ENCODE measurements around the gene SYPL2.

Gene SYPL2

GRCh38 chr1:109492779-109493178, 26.4 kb downstream of the SYPL2 start:
- TF ChIP-seq, protein P1, sequence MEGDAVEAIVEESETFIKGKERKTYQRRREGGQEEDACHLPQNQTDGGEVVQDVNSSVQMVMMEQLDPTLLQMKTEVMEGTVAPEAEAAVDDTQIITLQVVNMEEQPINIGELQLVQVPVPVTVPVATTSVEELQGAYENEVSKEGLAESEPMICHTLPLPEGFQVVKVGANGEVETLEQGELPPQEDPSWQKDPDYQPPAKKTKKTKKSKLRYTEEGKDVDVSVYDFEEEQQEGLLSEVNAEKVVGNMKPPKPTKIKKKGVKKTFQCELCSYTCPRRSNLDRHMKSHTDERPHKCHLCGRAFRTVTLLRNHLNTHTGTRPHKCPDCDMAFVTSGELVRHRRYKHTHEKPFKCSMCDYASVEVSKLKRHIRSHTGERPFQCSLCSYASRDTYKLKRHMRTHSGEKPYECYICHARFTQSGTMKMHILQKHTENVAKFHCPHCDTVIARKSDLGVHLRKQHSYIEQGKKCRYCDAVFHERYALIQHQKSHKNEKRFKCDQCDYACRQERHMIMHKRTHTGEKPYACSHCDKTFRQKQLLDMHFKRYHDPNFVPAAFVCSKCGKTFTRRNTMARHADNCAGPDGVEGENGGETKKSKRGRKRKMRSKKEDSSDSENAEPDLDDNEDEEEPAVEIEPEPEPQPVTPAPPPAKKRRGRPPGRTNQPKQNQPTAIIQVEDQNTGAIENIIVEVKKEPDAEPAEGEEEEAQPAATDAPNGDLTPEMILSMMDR (conservative IDR thresholded peaks at IDR 0.05; ENCODE audit: low read depth): no peak
- CTCF ChIA-PET: interaction anchor here (0.6 to 10.6 kb wide), 7 partner anchors 12 to 142 kb away, joined by 3 to 180 read pairs (median 6); partner anchors contain the start of gene AMIGO1
- H3K27ac ChIP-seq: peak overlapping the region; percentile 83
- no peak for DNase-seq (ENCODE audit: low spot score)
- POLR2A ChIA-PET (ENCODE audit: low non-redundant PET): no interaction called here

DNA sequence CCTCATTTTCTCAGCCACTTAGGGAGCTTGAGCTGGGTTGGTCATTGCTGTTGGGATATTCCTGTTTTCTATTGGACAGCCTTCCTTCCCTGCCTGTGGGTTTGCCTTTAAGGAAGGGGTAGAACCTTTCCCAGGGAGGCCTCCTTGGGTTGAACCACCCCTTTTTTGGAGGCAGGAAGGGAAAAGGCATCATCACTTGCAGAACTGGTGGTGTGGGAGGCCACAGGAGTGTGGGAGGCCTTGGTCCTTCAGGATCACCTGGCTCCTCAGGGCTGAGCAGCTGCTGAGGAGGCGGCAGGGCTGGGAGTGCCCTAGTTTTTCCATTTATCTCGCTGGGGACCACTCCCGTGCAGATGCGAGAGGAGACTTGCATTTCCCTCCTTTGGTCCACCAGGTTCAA, 26.9 kb downstream of the SYPL2 start:
- TF ChIP-seq, protein P1 (conservative IDR thresholded peaks at IDR 0.05; ENCODE audit: low read depth): no peak
- POLR2A ChIA-PET (ENCODE audit: low non-redundant PET): interaction anchor here (0.6 kb wide), 1 partner anchor 63 kb away, joined by 3 read pairs; no protein-coding TSS in a partner anchor
- peak overlapping the region; percentile 83 for H3K27ac ChIP-seq
- CTCF ChIA-PET: interaction anchor here (0.6 to 10.6 kb wide), 10 partner anchors 9 to 693 kb away, joined by 3 to 180 read pairs (median 3); partner anchors contain the start of genes AMIGO1 and PSMA5
- no peak for DNase-seq (ENCODE audit: low spot score)

GRCh38 chr1:109493805-109494539, 27.6 kb downstream of the SYPL2 start, which contains the start of gene CYB561D1:
TSS of gene CYB561D1 (plus strand) at chr1:109494094. CDS start at chr1:109494140, 46 bp downstream.
- ChIA-PET POLR2A (ENCODE audit: low non-redundant PET) (interaction anchor here (0.5 to 0.6 kb wide), 2 partner anchors 62 to 463 kb away, joined by 3 read pairs; no protein-coding TSS in a partner anchor), CTCF (interaction anchor here (0.6 to 10.6 kb wide), 13 partner anchors 11 to 332 kb away, joined by 3 to 180 read pairs (median 4); partner anchors contain the start of genes AMIGO1 and PSMA5)
- TF ChIP-seq, protein P1 (conservative IDR thresholded peaks at IDR 0.05; ENCODE audit: low read depth): peak; percentile 96

GRCh38 chr1:109495738-109496137, 29.4 kb downstream of the SYPL2 start:
- no peak overlapping the region for H3K27ac ChIP-seq
- CTCF ChIA-PET: interaction anchor here (10.6 kb wide), 1 partner anchor 37 kb away, joined by 180 read pairs; no protein-coding TSS in a partner anchor
- TF ChIP-seq, protein P1 (conservative IDR thresholded peaks at IDR 0.05; ENCODE audit: low read depth): no peak
- DNase-seq (ENCODE audit: low spot score): no peak
- POLR2A ChIA-PET (ENCODE audit: low non-redundant PET): no interaction called here

More at GRCh38 chr1:109493805-109494539, 27.6 kb downstream of the SYPL2 start, which contains the start of gene CYB561D1:
- H3K27ac ChIP-seq: peak within 1 kb of the TSS; percentile 83
- DNase-seq (ENCODE audit: low spot score): peak; percentile 85

- no peak overlapping the region for H3K27ac ChIP-seq
- ChIA-PET POLR2A (ENCODE audit: low non-redundant PET) (interaction anchor here (0.7 kb wide), 1 partner anchor 12 kb away, joined by 3 read pairs; the partner anchor contains the start of gene AMIGO1), CTCF (interaction anchor here (0.6 to 4.7 kb wide), 5 partner anchors 35 to 143 kb away, joined by 3 to 53 read pairs (median 3); no protein-coding TSS in a partner anchor)
- TF ChIP-seq, protein P1 (conservative IDR thresholded peaks at IDR 0.05; ENCODE audit: low read depth): no peak
- DNase-seq (ENCODE audit: low spot score): no peak
These were observed 31.3 kb downstream of the SYPL2 start for GRCh38 chr1:109497449-109498160.

Measured in RWPE1 (cell line).